Activated CD4-positive, alpha-beta memory T cell treated with anti-CD3 and anti-CD28 coated beads for 36 hours (primary cell): Measurements from ENCODE around the gene GORASP1. TPM values are rescaled to one million over a fixed set of nuclear protein-coding genes. Genes with fewer than 3 reads are reported as not detected.

Experiments
- CTCF ChIA-PET: fragments of 350-600 bp; sonication (Branson Sonifier 250); formaldehyde crosslinking; loops from one replicate; lab custom pipeline; 2021; ENCODE audit warnings: antibody characterized with exemption, inconsistent platforms; lab: Charles Lee
- POLR2A ChIA-PET: fragments of 350-600 bp; sonication (Branson Sonifier 250); formaldehyde crosslinking; loops from one replicate; lab custom pipeline; 2021; ENCODE audit warnings: antibody characterized with exemption; lab: Charles Lee
- DNase-seq: peaks from one replicate; pipeline ENCODE4 v3.0.0-alpha.2; 2020
- H3K27ac Mint-ChIP-seq: one replicate; pipeline ENCODE4 v1.8.0; 2021; ENCODE audit warnings: mixed read lengths
- H3K27me3 Mint-ChIP-seq: one replicate; pipeline ENCODE4 v1.8.0; 2021; ENCODE audit warnings: mixed read lengths
- H3K36me3 Mint-ChIP-seq: one replicate; pipeline ENCODE4 v1.8.0; 2021; ENCODE audit warnings: mixed read lengths
- H3K4me1 Mint-ChIP-seq: one replicate; pipeline ENCODE4 v1.8.0; 2021; ENCODE audit warnings: low read depth, mixed read lengths
- H3K4me3 Mint-ChIP-seq: one replicate; pipeline ENCODE4 v1.8.0; 2021; ENCODE audit warnings: mild to moderate bottlenecking, mixed read lengths
- H3K9me3 Mint-ChIP-seq: one replicate; pipeline ENCODE4 v1.8.0; 2021; ENCODE audit warnings: mixed read lengths
- intact Hi-C: fragments of 100-400 bp; cut with micrococcal nuclease; formaldehyde crosslinking; loops from one replicate; pipeline ENCODE4 v1.15.1; 2023
- total RNA-seq, 2 experiments: library from RNA; stranded (reverse); gene quantifications; one replicate each; pipeline ENCODE4 v1.2.3, GENCODE V29; 2021

GORASP1 gene
- total RNA-seq, 2 experiments from 2014 or later = 32.7 to 34.1 TPM

DNA sequence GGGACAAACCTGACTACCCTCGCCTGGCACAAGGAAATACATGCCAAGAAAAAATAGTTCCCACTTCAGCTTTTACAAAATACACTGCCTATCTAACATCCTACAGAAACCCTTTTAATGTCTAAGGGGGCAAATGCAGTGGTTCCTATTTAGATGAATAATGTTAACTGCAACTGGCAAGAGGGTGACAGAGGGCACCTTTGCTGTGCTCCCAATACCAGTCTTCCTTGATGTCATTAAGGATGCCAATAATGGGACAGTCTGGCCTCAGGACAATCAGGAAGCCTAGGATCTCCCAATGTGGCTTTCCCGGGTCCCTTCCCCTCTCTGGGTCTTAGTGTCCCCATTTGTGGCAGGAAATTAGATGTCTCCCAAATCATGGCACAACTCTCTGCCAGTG, 32.0 kb upstream of the GORASP1 start:
- no peak overlapping the region for H3K4me3 Mint-ChIP-seq
- H3K4me1 Mint-ChIP-seq = peaks cover 48% of the 10 kb centered on the region
- H3K9me3 Mint-ChIP-seq = no peaks in the 10 kb centered on the region
- peaks cover 35% of the 10 kb centered on the region for H3K36me3 Mint-ChIP-seq
- DNase-seq = no peak
- POLR2A ChIA-PET = interaction anchor here (0.9 kb wide), 1 partner anchor 9 kb away, joined by 3 read pairs; no protein-coding TSS in a partner anchor
- H3K27me3 Mint-ChIP-seq = no peaks in the 10 kb centered on the region
- CTCF ChIA-PET = interaction anchor here (1.4 kb wide), 1 partner anchor 153 kb away, joined by 3 read pairs; no protein-coding TSS in a partner anchor
- no peak overlapping the region for H3K27ac Mint-ChIP-seq
- intact Hi-C loops = no loop called here

DNA sequence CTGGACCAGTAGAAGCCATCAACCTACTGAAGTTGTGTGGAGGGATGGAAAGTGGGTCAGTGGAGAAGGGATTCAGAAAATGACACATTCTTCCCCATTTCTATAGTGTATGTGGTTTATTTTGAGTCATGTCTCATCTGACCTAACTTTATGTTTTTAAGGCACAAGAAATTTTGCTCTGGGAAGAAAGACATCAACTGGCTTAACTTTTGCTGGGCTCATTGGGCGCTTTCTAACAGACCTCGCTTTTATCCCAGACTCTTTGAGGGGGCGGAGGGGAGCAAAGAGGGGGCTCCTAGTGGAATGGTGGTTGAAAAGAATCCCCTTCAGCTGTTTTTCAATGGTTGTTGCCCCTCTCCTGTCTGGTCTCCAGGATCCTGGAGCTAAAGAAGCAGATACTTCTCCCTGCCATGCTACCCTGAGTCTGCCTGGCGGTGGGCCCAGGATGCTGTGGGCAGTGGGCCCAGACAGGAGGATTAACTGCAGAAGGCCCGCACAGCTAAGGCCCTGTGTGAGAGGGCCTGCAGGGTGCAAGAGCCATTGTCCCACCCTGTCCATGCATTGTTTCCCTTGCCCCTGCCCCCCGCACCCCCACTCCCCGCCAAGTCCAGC, 31.5 kb upstream of the GORASP1 start:
- ChIA-PET POLR2A (interaction anchor here (0.9 to 1.5 kb wide), 2 partner anchors 9 to 22 kb away, joined by 3 read pairs; no protein-coding TSS in a partner anchor), CTCF (interaction anchor here (1.4 kb wide), 1 partner anchor 153 kb away, joined by 3 read pairs; no protein-coding TSS in a partner anchor)
- no peak for DNase-seq
- intact Hi-C loops = no loop called here
- H3K9me3 Mint-ChIP-seq = no peaks in the 10 kb centered on the region
- H3K36me3 Mint-ChIP-seq = peaks cover 30% of the 10 kb centered on the region
- H3K27me3 Mint-ChIP-seq = no peaks in the 10 kb centered on the region
- peak overlapping the region; percentile 52 for H3K27ac Mint-ChIP-seq
- peaks cover 47% of the 10 kb centered on the region for H3K4me1 Mint-ChIP-seq
- no peak overlapping the region for H3K4me3 Mint-ChIP-seq

DNA sequence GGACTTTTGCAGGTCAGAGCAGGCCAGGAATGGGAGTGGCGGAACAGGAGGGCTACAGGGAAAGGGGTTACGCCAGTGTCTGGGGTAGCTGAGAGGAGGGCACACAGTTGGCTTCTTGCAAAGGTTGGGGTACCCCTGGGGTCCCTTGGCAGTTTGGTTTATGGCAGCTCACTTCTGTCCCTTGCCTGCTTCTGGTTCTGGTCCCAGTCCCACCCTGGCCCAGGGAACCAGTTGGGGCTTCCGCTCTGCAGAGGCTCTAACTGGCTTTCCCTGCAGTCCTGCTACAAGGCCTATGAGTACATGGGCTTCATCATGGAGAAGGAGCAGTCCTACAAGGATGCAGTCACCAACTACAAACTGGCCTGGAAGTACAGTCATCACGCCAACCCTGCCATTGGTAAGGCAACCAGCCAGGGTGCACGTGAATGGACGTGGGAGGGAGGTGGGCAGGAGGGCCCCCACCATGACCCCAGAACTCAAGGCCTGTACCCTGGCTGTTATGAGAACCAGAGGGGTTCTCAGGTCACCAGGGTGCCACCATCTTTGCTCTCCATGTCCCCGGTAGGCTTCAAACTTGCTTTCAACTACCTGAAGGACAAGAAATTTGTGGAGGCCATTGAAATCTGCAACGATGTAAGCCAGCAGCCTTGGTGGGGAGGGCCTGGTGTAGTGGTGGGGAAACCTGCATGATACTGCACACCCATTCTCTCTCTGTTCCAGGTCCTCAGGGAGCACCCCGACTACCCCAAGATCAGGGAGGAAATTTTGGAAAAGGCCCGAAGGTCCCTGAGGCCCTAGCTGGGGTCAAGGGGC, 30.8 kb upstream of the GORASP1 start:
- peaks cover 23% of the 10 kb centered on the region for H3K36me3 Mint-ChIP-seq
- peaks cover 42% of the 10 kb centered on the region for H3K4me1 Mint-ChIP-seq
- ChIA-PET CTCF (interaction anchor here (1.4 kb wide), 1 partner anchor 154 kb away, joined by 3 read pairs; no protein-coding TSS in a partner anchor), POLR2A (interaction anchor here (1.5 kb wide), 1 partner anchor 22 kb away, joined by 3 read pairs; no protein-coding TSS in a partner anchor)
- H3K4me3 Mint-ChIP-seq = no peak overlapping the region
- intact Hi-C loops = no loop called here
- H3K27ac Mint-ChIP-seq = peak overlapping the region; percentile 52
- DNase-seq = no peak
- no peaks in the 10 kb centered on the region for H3K9me3 Mint-ChIP-seq
- no peaks in the 10 kb centered on the region for H3K27me3 Mint-ChIP-seq

DNA sequence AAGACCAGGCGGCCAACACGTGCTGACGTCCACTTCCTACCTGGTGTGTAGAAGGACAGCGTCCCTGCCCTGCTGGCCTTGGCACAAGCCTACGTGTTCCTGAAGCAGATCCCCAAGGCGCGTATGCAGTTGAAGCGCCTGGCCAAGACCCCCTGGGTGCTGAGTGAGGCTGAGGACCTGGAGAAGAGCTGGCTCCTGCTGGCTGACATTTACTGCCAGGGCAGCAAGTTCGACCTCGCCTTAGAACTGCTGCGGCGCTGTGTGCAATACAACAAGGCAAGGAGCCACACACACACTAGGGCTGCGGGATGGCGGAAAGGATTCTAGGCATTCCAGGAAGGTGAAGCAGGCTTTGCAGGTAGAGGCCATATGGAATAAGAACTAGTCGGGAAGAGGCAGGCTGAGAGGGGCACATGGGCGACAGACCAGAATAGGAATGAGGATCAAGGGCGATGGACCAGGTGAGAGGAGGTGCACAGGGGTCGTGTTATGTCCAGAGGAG, 30.1 kb upstream of the GORASP1 start:
- ChIA-PET CTCF (no interaction called here), POLR2A (interaction anchor here (0.9 to 1.5 kb wide), 2 partner anchors 21 to 155 kb away, joined by 3 read pairs; no protein-coding TSS in a partner anchor)
- no peaks in the 10 kb centered on the region for H3K9me3 Mint-ChIP-seq
- H3K27me3 Mint-ChIP-seq = no peaks in the 10 kb centered on the region
- DNase-seq = no peak
- H3K4me3 Mint-ChIP-seq = no peak overlapping the region
- peaks cover 39% of the 10 kb centered on the region for H3K4me1 Mint-ChIP-seq
- H3K36me3 Mint-ChIP-seq = peaks cover 16% of the 10 kb centered on the region
- H3K27ac Mint-ChIP-seq = no peak overlapping the region
- intact Hi-C loops = no loop called here

DNA sequence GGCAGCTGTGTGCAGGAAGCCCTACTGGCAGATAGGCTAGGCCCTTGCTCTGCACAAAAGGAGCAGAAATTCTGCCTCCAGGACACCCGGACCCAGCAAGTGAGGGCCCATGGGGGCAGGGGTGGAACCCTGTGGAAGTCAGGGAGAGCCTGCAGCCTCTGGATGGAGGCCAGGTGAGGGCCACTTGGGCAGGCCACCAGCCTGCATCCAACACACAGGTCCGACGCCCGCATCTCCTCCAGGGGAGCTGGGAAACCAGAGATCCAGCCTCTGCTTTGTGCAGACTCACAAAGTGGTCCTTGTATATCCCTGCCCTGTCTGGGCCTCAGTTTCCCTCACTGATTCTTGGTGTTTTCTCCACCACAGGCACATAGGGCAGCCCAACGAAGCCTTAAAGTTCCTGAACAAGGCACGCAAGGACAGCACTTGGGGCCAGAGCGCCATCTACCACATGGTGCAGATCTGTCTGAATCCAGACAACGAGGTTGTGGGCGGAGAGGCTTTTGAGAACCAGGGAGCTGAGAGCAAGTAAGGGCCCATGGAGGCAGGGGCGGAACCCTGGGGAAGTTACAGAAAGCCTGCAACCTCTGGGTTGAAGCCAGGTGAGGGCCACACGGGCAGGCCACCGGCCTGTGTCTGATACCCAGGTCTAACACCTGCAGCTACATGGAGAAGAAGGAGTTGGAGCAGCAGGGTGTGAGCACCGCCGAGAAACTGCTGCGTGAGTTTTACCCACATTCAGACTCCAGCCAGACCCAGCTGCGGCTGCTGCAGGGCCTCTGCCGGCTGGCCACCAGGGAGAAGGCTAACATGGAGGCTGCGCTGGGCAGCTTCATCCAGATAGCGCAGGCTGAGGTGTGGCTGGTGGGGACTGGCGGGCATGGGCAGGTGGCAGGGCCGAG, 29.4 kb upstream of the GORASP1 start:
- CTCF ChIA-PET = interaction anchor here (0.7 kb wide), 1 partner anchor 18 kb away, joined by 3 read pairs; no protein-coding TSS in a partner anchor
- DNase-seq = no peak
- Mint-ChIP-seq H3K27ac (no peak overlapping the region), H3K27me3 (no peaks in the 10 kb centered on the region), H3K9me3 (no peaks in the 10 kb centered on the region), H3K4me1 (peaks cover 38% of the 10 kb centered on the region), H3K4me3 (no peak overlapping the region), H3K36me3 (peaks cover 12% of the 10 kb centered on the region)
- POLR2A ChIA-PET = interaction anchor here (0.6 to 0.9 kb wide), 2 partner anchors 156 to 569 kb away, joined by 3 to 6 read pairs; no protein-coding TSS in a partner anchor
- intact Hi-C loops = no loop called here

DNA sequence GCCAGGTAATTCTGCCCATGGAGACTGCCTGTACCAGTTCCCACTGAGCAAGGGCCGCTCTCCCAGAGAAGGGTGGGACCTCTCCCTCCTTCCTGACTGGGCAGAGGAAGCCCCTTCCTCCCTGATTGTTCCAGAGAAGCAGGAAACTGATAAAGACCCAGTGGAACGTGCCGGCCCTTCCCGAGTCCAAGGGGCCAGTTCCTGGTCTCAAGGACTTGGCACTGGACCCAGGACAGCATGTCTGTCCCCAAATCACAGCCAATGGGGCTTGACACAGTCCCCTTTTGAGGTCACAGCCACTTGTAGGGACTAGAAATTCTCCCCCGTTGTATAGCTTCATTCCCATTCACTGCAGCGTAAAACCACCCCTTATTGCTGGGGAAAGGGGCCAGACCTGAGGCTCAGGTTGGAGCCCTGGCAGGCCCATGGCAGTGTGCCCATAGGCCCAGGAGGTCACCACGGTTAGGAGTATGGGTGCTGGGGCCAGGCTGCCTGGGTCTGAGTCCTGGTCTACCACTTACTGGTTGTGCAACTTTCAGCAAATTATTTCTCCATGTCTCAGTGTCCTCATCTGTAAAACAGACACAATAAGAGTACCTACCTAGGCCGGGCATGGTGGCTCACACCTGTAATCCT, 27.9 kb upstream of the GORASP1 start:
- ChIA-PET CTCF (no interaction called here), POLR2A (no interaction called here)
- no peak overlapping the region for H3K27ac Mint-ChIP-seq
- H3K9me3 Mint-ChIP-seq = no peaks in the 10 kb centered on the region
- intact Hi-C loops = no loop called here
- no peak overlapping the region for H3K4me3 Mint-ChIP-seq
- DNase-seq = no peak
- H3K27me3 Mint-ChIP-seq = no peaks in the 10 kb centered on the region
- peaks cover 26% of the 10 kb centered on the region for H3K4me1 Mint-ChIP-seq
- no peaks in the 10 kb centered on the region for H3K36me3 Mint-ChIP-seq

DNA sequence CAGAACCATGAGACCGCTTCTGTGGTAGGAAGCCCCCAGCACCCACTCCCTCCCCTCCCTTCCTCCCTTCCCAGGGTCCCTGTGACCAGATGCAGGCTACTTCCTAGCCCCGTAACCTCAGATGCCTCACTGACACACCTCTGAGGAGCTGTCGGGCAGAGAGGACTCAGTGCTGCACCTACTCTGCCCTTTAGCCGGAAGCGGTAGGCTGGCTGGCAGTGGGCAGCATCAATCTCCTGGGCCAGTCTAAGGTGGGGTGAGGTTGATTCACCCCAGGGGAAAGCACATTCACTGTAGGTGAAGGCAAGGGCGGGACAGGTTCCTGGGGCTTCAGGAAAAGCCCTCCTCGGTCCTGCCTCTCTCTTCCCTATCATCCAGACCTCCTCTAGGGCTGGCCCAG, 26.9 kb upstream of the GORASP1 start:
- Mint-ChIP-seq H3K27me3 (no peaks in the 10 kb centered on the region), H3K4me3 (no peak overlapping the region), H3K27ac (no peak overlapping the region), H3K36me3 (no peaks in the 10 kb centered on the region), H3K9me3 (no peaks in the 10 kb centered on the region), H3K4me1 (peaks cover 16% of the 10 kb centered on the region)
- ChIA-PET CTCF (interaction anchor here (1.3 to 1.8 kb wide), 2 partner anchors 158 to 244 kb away, joined by 5 to 7 read pairs; no protein-coding TSS in a partner anchor), POLR2A (interaction anchor here (1.1 kb wide), 1 partner anchor 26 kb away, joined by 3 read pairs; no protein-coding TSS in a partner anchor)
- intact Hi-C loops = no loop called here
- DNase-seq = no peak

DNA sequence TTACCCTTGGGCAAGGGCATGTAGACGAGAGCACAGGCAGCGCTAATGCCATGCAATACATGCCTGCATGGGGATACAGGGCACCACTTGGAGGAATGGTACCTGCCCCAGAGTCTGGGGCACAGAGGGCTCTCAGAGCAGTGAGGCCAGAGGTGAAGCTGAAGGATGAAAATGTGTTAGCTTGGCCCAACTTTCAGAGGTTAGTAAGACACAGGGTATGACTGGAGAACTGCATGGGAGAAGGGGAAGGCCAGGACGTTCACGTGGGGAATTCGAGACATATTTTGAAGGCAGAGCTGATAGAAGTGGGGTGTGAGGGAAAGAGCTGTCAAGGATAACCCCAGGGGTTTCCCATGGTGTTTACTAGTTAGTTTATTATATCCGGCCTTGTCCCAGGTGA, 26.4 kb upstream of the GORASP1 start:
- CTCF ChIA-PET = interaction anchor here (1.3 to 1.8 kb wide), 2 partner anchors 158 to 244 kb away, joined by 5 to 7 read pairs; no protein-coding TSS in a partner anchor
- POLR2A ChIA-PET = interaction anchor here (1.1 kb wide), 1 partner anchor 26 kb away, joined by 3 read pairs; no protein-coding TSS in a partner anchor
- no peak for DNase-seq
- no peaks in the 10 kb centered on the region for H3K9me3 Mint-ChIP-seq
- H3K36me3 Mint-ChIP-seq = no peaks in the 10 kb centered on the region
- no peak overlapping the region for H3K27ac Mint-ChIP-seq
- peaks cover 12% of the 10 kb centered on the region for H3K4me1 Mint-ChIP-seq
- H3K4me3 Mint-ChIP-seq = no peak overlapping the region
- intact Hi-C loops = no loop called here
- H3K27me3 Mint-ChIP-seq = no peaks in the 10 kb centered on the region

DNA sequence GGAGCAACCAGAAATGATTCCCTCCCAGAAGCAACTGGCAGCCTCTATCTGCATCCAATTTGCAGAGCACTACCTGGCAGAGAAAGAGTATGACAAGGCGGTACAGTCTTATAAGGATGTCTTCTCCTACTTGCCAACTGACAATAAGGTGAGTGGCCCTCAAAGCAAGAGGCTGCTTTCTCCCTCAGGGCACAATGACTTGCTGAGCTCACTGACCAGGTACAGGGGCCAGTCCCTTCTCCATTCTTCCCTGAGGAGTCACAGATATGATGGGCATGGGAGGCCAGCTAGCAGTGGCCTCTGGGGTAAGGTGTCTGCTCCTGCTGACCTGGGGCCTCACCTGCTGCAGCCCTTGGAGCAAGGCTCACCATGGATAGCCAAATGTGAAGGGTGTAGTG, 25.7 kb upstream of the GORASP1 start:
- intact Hi-C loops = no loop called here
- no peak for DNase-seq
- no peaks in the 10 kb centered on the region for H3K9me3 Mint-ChIP-seq
- H3K27me3 Mint-ChIP-seq = no peaks in the 10 kb centered on the region
- ChIA-PET CTCF (interaction anchor here (1.3 to 1.8 kb wide), 2 partner anchors 159 to 245 kb away, joined by 5 to 7 read pairs; no protein-coding TSS in a partner anchor), POLR2A (interaction anchor here (1.1 kb wide), 1 partner anchor 25 kb away, joined by 3 read pairs; no protein-coding TSS in a partner anchor)
- no peak overlapping the region for H3K4me3 Mint-ChIP-seq
- H3K4me1 Mint-ChIP-seq = peaks cover 7% of the 10 kb centered on the region
- no peak overlapping the region for H3K27ac Mint-ChIP-seq
- H3K36me3 Mint-ChIP-seq = no peaks in the 10 kb centered on the region

DNA sequence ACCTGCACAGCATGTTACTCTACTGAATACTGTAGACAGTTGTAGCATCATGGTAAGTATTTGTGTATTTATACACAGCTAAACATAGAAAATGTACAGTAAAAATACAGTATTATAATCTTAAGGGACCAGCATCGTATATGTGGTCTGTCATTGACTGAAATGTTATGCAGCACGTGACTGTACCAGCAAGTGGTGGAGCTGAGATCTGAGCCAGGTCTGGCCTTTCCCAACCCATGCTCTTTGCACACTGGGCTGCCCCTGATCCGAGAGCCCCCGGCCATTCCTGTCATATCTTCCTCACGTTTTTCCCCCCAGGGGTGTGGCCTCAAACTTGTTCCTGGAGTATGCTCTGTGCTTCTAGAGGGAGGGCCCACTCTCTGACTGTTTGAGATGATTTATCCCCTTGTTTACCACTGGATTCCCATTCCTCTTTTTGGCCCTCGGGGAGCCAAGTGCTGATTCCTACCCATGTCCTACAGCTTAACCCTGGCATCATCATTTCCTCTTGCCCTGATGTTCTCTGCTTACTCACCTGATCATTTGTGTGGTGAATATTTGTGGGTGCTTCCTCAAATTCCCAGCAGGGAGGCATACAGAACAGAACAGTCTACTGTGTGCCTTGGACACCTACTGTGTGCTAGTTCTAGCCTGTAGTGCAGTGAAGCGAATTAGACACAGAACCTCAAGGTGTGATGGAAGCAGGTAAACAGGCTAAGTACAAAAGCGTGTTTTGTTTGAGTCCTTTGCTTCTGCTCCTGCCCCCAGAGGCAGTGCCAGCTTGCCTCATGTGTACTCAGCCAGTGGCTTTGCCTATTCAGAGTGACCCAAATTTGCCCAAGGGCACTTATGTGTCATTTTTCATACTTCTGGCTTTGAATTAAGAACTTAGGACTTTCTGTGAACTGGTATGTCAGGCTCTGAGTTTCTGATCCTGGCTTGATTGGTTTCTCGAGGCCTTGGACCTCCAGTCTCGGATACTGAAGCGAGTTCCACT, 25.0 kb upstream of the GORASP1 start:
- CTCF ChIA-PET = interaction anchor here (1.5 to 9.6 kb wide), 3 partner anchors 57 to 159 kb away, joined by 4 to 173 read pairs (median 7); no protein-coding TSS in a partner anchor
- H3K9me3 Mint-ChIP-seq = no peaks in the 10 kb centered on the region
- DNase-seq = no peak
- H3K36me3 Mint-ChIP-seq = no peaks in the 10 kb centered on the region
- H3K4me1 Mint-ChIP-seq = peaks cover 9% of the 10 kb centered on the region
- intact Hi-C loops = no loop called here
- no peak overlapping the region for H3K4me3 Mint-ChIP-seq
- H3K27ac Mint-ChIP-seq = no peak overlapping the region
- no peaks in the 10 kb centered on the region for H3K27me3 Mint-ChIP-seq
- POLR2A ChIA-PET = no interaction called here
